H1 (cell line): ENCODE data around the gene CFHR4. TPM values are rescaled to one million over a fixed set of nuclear protein-coding genes. Genes with fewer than 3 reads are reported as not detected.

Experiments
- CTCF ChIA-PET: fragments of 300-600 bp; sonication (Branson Sonifier 250); formaldehyde crosslinking; loops from one replicate; lab custom pipeline; 2021; ENCODE audit not compliant: partially characterized antibody; lab: Charles Lee
- POLR2A ChIA-PET: fragments of 300-600 bp; sonication (Branson Sonifier 250); formaldehyde crosslinking; loops from one replicate; lab custom pipeline; 2021; ENCODE audit warnings: inconsistent platforms; ENCODE audit not compliant: partially characterized antibody; lab: Charles Lee
- DNase-seq, 2 experiments: peaks; one replicate each; pipeline versions ENCODE4 v3.0.0 to v3.0.0-alpha.2; 2010 to 2022; ENCODE audit warnings: low spot score in 2 of 2, low read depth in 1 of 2, mixed read lengths in 1 of 2
- FAIRE-seq: peaks from 2 replicates; lab custom pipeline; 2011; peaks lifted over from hg19 to GRCh38; lab: Jason Lieb, UNC
- H2AFZ ChIP-seq: 2 replicates; pipeline ENCODE4 v1.8.1; 2012; ENCODE audit warnings: low read length, inconsistent platforms
- H2AK5ac ChIP-seq: 2 replicates; pipeline ENCODE4 v1.6.1; 2013; ENCODE audit warnings: low read depth, low read length
- H2BK120ac ChIP-seq: replicated peaks from 2 replicates; pipeline ENCODE3; 2013; ENCODE audit warnings: low read depth, low read length, inconsistent platforms
- H2BK12ac ChIP-seq: 2 replicates; pipeline ENCODE4 v1.6.1; 2013; ENCODE audit warnings: low read depth, low read length
- H2BK15ac ChIP-seq: 2 replicates; pipeline ENCODE4 v1.6.1; 2013; ENCODE audit warnings: low read length
- H2BK20ac ChIP-seq: 2 replicates; pipeline ENCODE4 v1.6.1; 2013; ENCODE audit warnings: low read length
- H2BK5ac ChIP-seq: 2 replicates; pipeline ENCODE4 v1.6.1; 2013; ENCODE audit warnings: low read depth, low read length
- H3K14ac ChIP-seq: 2 replicates; pipeline ENCODE4 v1.6.1; 2013; ENCODE audit warnings: inconsistent platforms; ENCODE audit not compliant: insufficient read length
- H3K18ac ChIP-seq: 2 replicates; pipeline ENCODE4 v1.6.1; 2013; ENCODE audit warnings: low read length; ENCODE audit errors: extremely low read depth
- H3K23ac ChIP-seq: 2 replicates; pipeline ENCODE4 v1.6.1; 2013; ENCODE audit warnings: inconsistent platforms; ENCODE audit not compliant: insufficient read length
- H3K23me2 ChIP-seq: 2 replicates; pipeline ENCODE4 v1.6.1; 2013; ENCODE audit warnings: low read depth, low read length
- H3K27ac ChIP-seq: 2 replicates; pipeline ENCODE4 v1.6.1; 2011; ENCODE audit warnings: low read depth, low read length, inconsistent platforms
- H3K27me3 ChIP-seq, 4 experiments: replicated peaks in 1 of 4; 1 replicate in 1 of 4; 2 replicates in 3 of 4; pipeline versions ENCODE4 v1.6.1 to v1.8.1; 2011 to 2013; ENCODE audit warnings: low read length in 3 of 4, mild to moderate bottlenecking in 3 of 4, inconsistent platforms in 2 of 4, mixed read lengths in 2 of 4, moderate library complexity in 1 of 4; ENCODE audit not compliant: control insufficient read depth in 3 of 4, insufficient read depth in 3 of 4; ENCODE audit errors: extremely low read depth in 1 of 4
- H3K36me3 ChIP-seq, 4 experiments: 2 replicates each; pipeline versions ENCODE4 v1.6.1 to v1.8.1; 2011 to 2013; ENCODE audit warnings: mild to moderate bottlenecking in 4 of 4, low read length in 3 of 4, moderate library complexity in 2 of 4, control low read depth in 1 of 4, inconsistent platforms in 1 of 4; ENCODE audit not compliant: insufficient read depth in 4 of 4, control insufficient read depth in 2 of 4
- H3K4ac ChIP-seq: replicated peaks from 2 replicates; pipeline ENCODE3; 2013; ENCODE audit warnings: low read length, low read depth, mixed read lengths, inconsistent platforms; ENCODE audit not compliant: insufficient read length
- H3K4me1 ChIP-seq, 4 experiments: replicated peaks in 1 of 4; 1 replicate in 1 of 4; 2 replicates in 3 of 4; pipeline versions ENCODE4 v1.6.1 to v1.8.1; 2011 to 2013; ENCODE audit warnings: low read length in 3 of 4, inconsistent platforms in 2 of 4, mixed read lengths in 1 of 4; ENCODE audit not compliant: insufficient read depth in 4 of 4, control insufficient read depth in 3 of 4
- H3K4me2 ChIP-seq, 2 experiments: 2 replicates each; pipeline versions ENCODE4 v1.6.1 to v1.8.1; 2011 to 2013; ENCODE audit warnings: low read depth in 2 of 2, low read length in 2 of 2, control low read depth in 1 of 2, inconsistent platforms in 1 of 2, mild to moderate bottlenecking in 1 of 2; ENCODE audit not compliant: insufficient read depth in 1 of 2
- H3K4me3 ChIP-seq, 4 experiments: fragments of 200-600, 300-600 bp in 1 of 4; sonication (generic), shearing (Covaris generic), sonication (Bioruptor Twin) in 1 of 4; 2 replicates each; pipeline versions ENCODE4 v1.5.1 to v1.8.1; 2011 to 2016; ENCODE audit warnings: low read length in 4 of 4, low read depth in 3 of 4, control low read depth in 2 of 4, inconsistent platforms in 2 of 4, mild to moderate bottlenecking in 2 of 4, mixed read lengths in 1 of 4, moderate library complexity in 1 of 4; ENCODE audit not compliant: insufficient read depth in 2 of 4; ENCODE audit errors: extremely low read depth in 1 of 4
- H3K56ac ChIP-seq: replicated peaks from 2 replicates; pipeline ENCODE3; 2013; ENCODE audit warnings: low read depth, mild to moderate bottlenecking, mixed read lengths, low read length, inconsistent platforms; ENCODE audit not compliant: insufficient read length
- H3K79me1 ChIP-seq: 2 replicates; pipeline ENCODE4 v1.6.1; 2013; ENCODE audit warnings: low read depth, low read length, control low read depth
- H3K79me2 ChIP-seq, 2 experiments: 2 replicates each; pipeline versions ENCODE4 v1.6.1 to v1.8.1; 2012 to 2013; ENCODE audit warnings: low read length in 2 of 2, mild to moderate bottlenecking in 2 of 2, inconsistent platforms in 1 of 2; ENCODE audit not compliant: insufficient read depth in 2 of 2, control insufficient read depth in 1 of 2
- H3K9ac ChIP-seq, 4 experiments: replicated peaks in 1 of 4; 1 replicate in 1 of 4; 2 replicates in 3 of 4; pipeline versions ENCODE4 v1.6.1 to v1.8.1; 2011 to 2013; ENCODE audit warnings: low read depth in 3 of 4, low read length in 3 of 4, control low read depth in 2 of 4, mild to moderate bottlenecking in 2 of 4, moderate library complexity in 2 of 4, inconsistent platforms in 1 of 4; ENCODE audit errors: extremely low read depth in 1 of 4
- H3K9me3 ChIP-seq, 2 experiments: 2 replicates each; pipeline versions ENCODE4 v1.6.1 to v1.8.1; 2012 to 2013; ENCODE audit warnings: mild to moderate bottlenecking in 2 of 2, moderate library complexity in 2 of 2, control low read depth in 1 of 2, inconsistent platforms in 1 of 2, low read depth in 1 of 2, low read length in 1 of 2, mixed read lengths in 1 of 2; ENCODE audit not compliant: insufficient read depth in 2 of 2
- H4K20me1 ChIP-seq, 2 experiments: replicated peaks in 1 of 2; 2 replicates each; pipeline versions ENCODE3 to v1.8.1; 2011 to 2013; ENCODE audit warnings: inconsistent platforms in 2 of 2, low read length in 2 of 2, mild to moderate bottlenecking in 1 of 2; ENCODE audit not compliant: insufficient read depth in 2 of 2, control insufficient read depth in 1 of 2
- H4K5ac ChIP-seq: 2 replicates; pipeline ENCODE4 v1.6.1; 2013; ENCODE audit warnings: low read length, low read depth, mixed read lengths, inconsistent platforms; ENCODE audit not compliant: insufficient read length
- H4K8ac ChIP-seq: 2 replicates; pipeline ENCODE4 v1.8.0; 2013; ENCODE audit warnings: mild to moderate bottlenecking, moderate library complexity, low read length, inconsistent platforms; ENCODE audit not compliant: insufficient read depth; ENCODE audit errors: extremely low read depth
- H4K91ac ChIP-seq: replicated peaks from 2 replicates; pipeline ENCODE3; 2013; ENCODE audit warnings: low read length, mixed read lengths, inconsistent platforms; ENCODE audit not compliant: insufficient read length
- POLR2AphosphoS5 ChIP-seq: IDR thresholded peaks from 2 replicates; pipeline ENCODE4 v1.6.1; 2011; ENCODE audit warnings: low read depth, low read length
- SIN3A ChIP-seq, 2 experiments: IDR thresholded peaks in 1 of 2; conservative IDR thresholded peaks in 1 of 2; 2 replicates each; pipeline ENCODE4 v1.6.1; 2011 to 2012; ENCODE audit warnings: low read length in 2 of 2, improper control_type of control experiment in 1 of 2, low read depth in 1 of 2, mild to moderate bottlenecking in 1 of 2
- SIX5 ChIP-seq: IDR thresholded peaks from 2 replicates; pipeline ENCODE4 v1.6.1; 2011; ENCODE audit warnings: mild to moderate bottlenecking, low read depth, low read length
- SUZ12 ChIP-seq: fragments of 200-600 bp; sonication (generic); IDR thresholded peaks from 2 replicates; pipeline ENCODE4 v1.6.1; 2012; ENCODE audit warnings: mild to moderate bottlenecking, inconsistent platforms, low read length, moderate library complexity, mixed read lengths
- WGBS, 2 experiments: shearing (Covaris generic) in 1 of 2; methylation state at CpG; one replicate each; pipeline versions ENCODE4 v1.1.6 to v1.1.7; 2013 to 2015; ENCODE audit warnings: low lambda C conversion rate in 2 of 2, mixed read lengths in 2 of 2, inconsistent platforms in 1 of 2, low coverage in 1 of 2, missing lambda C conversion rate in 1 of 2; ENCODE audit not compliant: insufficient replicate concordance in 2 of 2, insufficient coverage in 1 of 2, insufficient read length in 1 of 2; ENCODE audit errors: extremely low coverage in 1 of 2, missing lambda C conversion rate in 1 of 2; 5-methylcytosine and 5-hydroxymethylcytosine counted together
- polyA plus RNA-seq, 7 experiments: library from polyadenylated mRNA; depleted of rRNA in 3 of 7; stranded (reverse) in 5 of 7; unstranded in 2 of 7; fragments of >200 nt in 5 of 7; fragments of 200-250 nt in 2 of 7; gene quantifications; 1 replicate in 5 of 7; 2 replicates in 1 of 7; 4 replicates in 1 of 7; pipeline versions ENCODE4 v1.2.1 to v1.2.3, GENCODE V29; 2011 to 2013; ENCODE audit warnings: missing spikeins in 2 of 7, mixed read lengths in 2 of 7
- total RNA-seq: library from RNA; stranded (reverse); fragmentation: NEBNext Ultra II Directional; extraction: Animal tissue kit (Norgen Biotek cat#: 25700); gene quantifications from 2 replicates; pipeline ENCODE4 v1.2.1, GENCODE V29; 2021
- TF ChIP-seq, protein P1 (sequence below): IDR thresholded peaks from 2 replicates; pipeline ENCODE4 v1.6.1; 2012; ENCODE audit warnings: inconsistent platforms

Gene CFHR4
- total and polyA plus RNA-seq, 2 of the 8 experiments (the other 6 are each of a cell fraction or from before 2014, with no cell fraction given), result not detected

DNA sequence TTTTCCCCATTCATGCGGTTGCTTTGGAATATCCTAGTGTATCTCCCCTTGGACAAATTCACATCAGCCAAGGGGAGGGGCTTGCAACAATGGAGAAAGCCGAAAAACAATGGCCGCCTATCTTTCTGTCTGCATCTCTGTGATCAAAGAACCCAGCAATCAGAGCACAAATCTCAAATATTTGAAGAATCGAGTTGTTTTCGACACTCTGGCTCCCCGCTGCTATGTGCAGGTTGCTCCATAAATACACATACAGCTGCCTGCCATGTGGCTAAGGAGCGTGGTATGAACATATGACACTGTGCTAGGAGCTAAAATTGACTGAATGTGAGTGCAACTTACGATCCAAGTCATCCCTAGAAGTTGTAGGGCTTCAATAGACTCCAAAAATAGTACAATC is 8.5 kb downstream of the CFHR4 start:
- Histone ChIP-seq H4K91ac (no peak overlapping the region), H3K36me3 (no peaks in the 10 kb centered on the region)
- no peak for DNase-seq
- TF ChIP-seq POLR2AphosphoS5 (no peak), SIN3A (conservative IDR thresholded peaks at IDR 0.05 in 1 of 2, IDR thresholded peaks at IDR 0.05 in 1 of 2; ENCODE audit: low read depth in 1 of 2, low read length in 2 of 2) (no peak), SIX5 (no peak), SUZ12 (no peak)
- TF ChIP-seq, protein P1, sequence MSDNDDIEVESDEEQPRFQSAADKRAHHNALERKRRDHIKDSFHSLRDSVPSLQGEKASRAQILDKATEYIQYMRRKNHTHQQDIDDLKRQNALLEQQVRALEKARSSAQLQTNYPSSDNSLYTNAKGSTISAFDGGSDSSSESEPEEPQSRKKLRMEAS, result no peak

More for the DNA sequence above, 8.5 kb downstream of the CFHR4 start:
- Histone ChIP-seq H3K4me1 (peaks cover 0 to 4% (median 0%) of the 10 kb centered on the region in 4 experiments; a peak in 2 of 7 replicates), H3K4me3 (no peak overlapping the region), H3K9me3 (no peaks in the 10 kb centered on the region), H2BK15ac (no peak overlapping the region), H3K14ac (no peak overlapping the region), H3K27me3 (no peaks in the 10 kb centered on the region), H3K23me2 (no peaks in the 10 kb centered on the region; the same call in 1 of the 2 replicates), H3K9ac (no peak overlapping the region), H2BK5ac (no peak overlapping the region), H3K27ac (no peak overlapping the region), H2AK5ac (no peak overlapping the region), H3K4ac (no peak overlapping the region), H3K79me1 (no peaks in the 10 kb centered on the region), H2BK120ac (no peak overlapping the region), H3K18ac (no peak overlapping the region), H4K5ac (no peak overlapping the region), H3K56ac (no peak overlapping the region), H3K23ac (no peak overlapping the region), H2BK12ac (no peak overlapping the region), H2BK20ac (no peak overlapping the region), H4K8ac (no peak overlapping the region), H3K79me2 (no peaks in the 10 kb centered on the region), H2AFZ (peak overlapping the region; percentile 95; the same call in 1 of the 2 replicates), H3K4me2 (peak overlapping the region in 1 of 2 experiments; percentile 85; a peak in 1 of 4 replicates), H4K20me1 (no peaks in the 10 kb centered on the region)
- ChIA-PET CTCF (interaction anchor here (0.7 to 1.6 kb wide), 3 partner anchors 14 to 196 kb away, joined by 3 to 5 read pairs (median 4); no protein-coding TSS in a partner anchor), POLR2A (no interaction called here)
- 79% methylated on average over 8 of the region's 8 CpGs; no CpG with 5 or more reads in 1 of the 2 experiments for WGBS, 2 experiments
- no peak for FAIRE-seq
